Suppressor macrophage treated with lipopolysaccharide for 4 hours (primary cell): Measurements from ENCODE around the gene THSD1.
A peak's percentile ranks its signal among the peaks of the same experiment; 100 is the strongest.
"Not testable (repeated sequence)": the region's sequence is repeated elsewhere in the genome, so short reads cannot be mapped to it uniquely, and the experiment has no call there.

ENCODE experiments used
- DNase-seq: peaks from one replicate; pipeline ENCODE4 v3.0.0-alpha.2; 2020

THSD1 gene

GRCh38 chr13:52348983-52349780 lies 56.8 kb downstream of the THSD1 start:
- peak; percentile 57 for DNase-seq

- no peak for DNase-seq
Observed at GRCh38 chr13:52348071-52348470, 57.9 kb downstream of the THSD1 start.

DNA sequence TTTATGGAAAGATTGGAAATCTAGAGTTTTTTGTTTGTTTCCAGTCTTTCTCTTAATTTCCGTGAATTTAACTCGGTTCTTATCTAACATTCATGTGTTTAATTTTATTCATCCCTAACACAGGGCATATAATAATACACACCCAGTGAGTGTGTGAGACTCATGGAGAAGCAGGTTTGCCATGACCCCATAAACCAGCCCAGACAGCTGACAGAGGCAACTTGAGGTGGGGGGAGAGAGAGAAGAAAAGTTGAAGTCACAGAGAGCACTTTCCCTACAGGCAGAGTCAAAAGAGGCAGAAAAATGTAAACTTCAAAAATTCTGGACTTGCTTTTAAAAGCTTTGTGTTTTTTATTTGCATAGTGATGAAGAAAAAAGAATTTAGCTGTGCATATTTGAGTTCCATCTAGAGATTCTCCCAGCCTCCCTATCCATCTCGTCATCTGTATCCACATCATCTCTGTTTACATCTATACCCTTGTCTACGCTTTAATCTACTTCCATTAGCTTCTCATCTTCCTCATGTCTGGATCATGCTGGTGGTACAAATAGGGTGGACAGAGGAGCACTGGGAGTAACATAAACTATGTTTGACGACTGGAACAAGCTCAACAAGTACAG lies 60.2 kb downstream of the THSD1 start:
- no peak for DNase-seq

GRCh38 chr13:52345048-52345447 lies 60.9 kb downstream of the THSD1 start:
- no peak for DNase-seq

DNA sequence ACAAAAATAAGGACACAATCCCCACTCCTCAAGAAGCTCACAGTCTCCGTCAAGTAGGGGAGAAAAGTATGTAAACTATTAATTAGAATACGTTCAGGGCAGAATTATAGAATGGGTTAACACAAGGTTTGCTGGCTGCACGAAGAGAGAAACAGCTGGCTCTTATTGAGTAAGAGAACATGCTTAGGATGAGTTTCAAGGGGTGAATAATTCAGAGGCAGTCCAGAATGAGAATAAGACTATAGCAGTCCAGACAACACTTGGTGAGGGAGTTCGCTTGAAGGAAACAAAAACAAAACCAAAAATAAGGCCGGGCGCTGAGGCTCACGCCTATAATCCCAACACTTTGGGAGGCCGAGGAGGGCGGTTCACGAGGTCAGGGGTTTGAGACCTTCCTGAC lies 61.9 kb downstream of the THSD1 start:
- no peak for DNase-seq

DNA sequence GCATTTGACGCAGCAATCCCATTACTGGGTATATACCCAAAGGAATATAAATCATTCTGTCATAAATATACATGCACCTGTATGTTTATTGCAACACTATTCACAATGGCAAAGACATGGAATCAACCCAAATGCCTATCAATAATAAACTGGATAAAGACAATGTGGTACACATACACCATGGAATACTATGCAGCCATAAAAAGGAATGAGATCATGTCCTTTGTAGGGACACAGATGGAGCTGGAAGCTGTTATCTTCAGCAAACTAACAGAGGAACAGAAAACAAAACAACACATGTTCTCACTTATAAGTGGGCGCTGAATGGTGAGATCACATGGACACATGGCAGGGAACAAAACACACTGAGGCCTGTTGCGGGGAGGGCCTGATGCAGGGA lies 63.8 kb downstream of the THSD1 start:
- DNase-seq, result not testable (repeated sequence)

DNA sequence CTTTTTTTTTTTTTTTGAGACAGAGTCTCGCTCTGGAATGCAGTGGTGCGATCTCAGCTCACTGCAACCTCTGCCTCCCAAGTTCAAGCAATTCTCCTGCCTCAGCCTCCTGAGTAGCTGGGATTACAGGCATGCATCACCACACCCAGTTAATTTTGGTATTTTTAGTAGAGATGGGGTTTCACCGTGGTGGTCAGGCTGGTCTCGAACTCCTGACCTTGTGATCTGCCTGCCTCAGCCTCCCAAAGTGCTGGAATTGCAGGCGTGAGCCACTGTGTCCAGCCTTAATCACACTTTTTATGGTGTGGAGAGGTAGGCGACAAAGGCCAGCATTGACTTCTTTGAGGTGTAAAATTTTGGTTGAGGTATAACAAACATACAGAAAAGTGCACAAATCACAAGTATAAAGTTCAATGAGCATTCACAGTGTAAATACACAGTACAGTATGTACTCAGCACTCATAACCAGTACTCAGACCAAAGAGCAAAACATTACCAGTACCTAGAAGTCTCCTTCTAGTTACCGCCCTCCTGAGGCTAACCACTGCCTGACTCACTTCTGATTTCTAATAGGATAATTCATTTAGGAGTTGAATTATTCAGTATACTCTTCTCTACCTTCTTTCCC lies 68.0 kb downstream of the THSD1 start:
- DNase-seq, result not testable (repeated sequence)

DNA sequence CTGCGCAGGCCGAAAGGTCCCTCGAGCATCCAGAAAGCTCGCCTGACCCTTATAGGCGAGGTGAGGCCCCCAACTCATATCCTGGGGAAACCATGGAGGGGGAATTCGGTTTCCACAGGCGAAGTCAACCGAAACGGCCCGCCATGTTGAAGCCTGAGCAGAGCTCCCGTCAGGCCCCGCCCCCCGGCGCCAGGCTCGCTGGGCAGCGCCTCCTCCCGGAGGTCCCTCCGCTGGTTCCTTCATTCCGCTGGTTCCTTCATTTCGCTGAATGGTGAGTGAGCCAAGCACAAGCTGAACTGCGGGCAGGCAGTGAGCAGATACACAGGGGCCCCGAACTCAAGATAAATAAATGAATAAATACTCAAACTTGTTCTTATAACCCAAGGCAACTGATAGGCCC lies 71.9 kb downstream of the THSD1 start:
- not testable (repeated sequence) for DNase-seq

DNA sequence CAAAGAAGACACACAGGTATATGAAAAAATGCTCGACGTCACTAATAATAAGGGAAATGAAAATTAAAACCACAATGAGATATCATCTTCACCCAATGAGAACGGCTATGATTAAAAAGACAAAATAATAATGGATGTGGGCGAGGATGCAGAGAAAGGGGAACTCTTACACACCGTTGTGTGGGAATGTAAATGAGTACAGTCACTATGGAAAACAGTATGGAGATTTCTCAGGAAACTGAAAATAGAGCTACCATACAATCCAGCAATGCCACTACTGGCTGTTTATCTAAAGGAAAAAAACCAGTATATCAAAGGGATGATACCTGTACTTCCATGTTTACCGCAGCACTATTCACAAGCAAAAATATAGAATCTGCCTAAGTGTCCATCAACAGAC lies 74.1 kb downstream of the THSD1 start:
- not testable (repeated sequence) for DNase-seq
